Thyroid gland (tissue), 4 donors: Measurements from ENCODE around the gene RBP2.
"Not testable (repeated sequence)": the region's sequence is repeated elsewhere in the genome, so short reads cannot be mapped to it uniquely, and the experiment has no call there.

Experiments used
- CTCF ChIP-seq, 6 experiments: fragments of 200-600 bp in 3 of 6; fragments of 450-650 bp in 3 of 6; sonication (generic) in 3 of 6; IDR thresholded peaks; one replicate each; pipeline ENCODE4 v1.5.1; 2016 to 2019; ENCODE audit warnings: antibody characterized with exemption in 6 of 6, mild to moderate bottlenecking in 2 of 6, inconsistent platforms in 1 of 6, moderate library complexity in 1 of 6
- POLR2A ChIP-seq, 2 donors: fragments of 450-650 bp; IDR thresholded peaks; one replicate each; pipeline ENCODE4 v1.6.1; 2017; ENCODE audit warnings: antibody characterized with exemption in 2 of 2, mild to moderate bottlenecking in 2 of 2, moderate library complexity in 1 of 2

- TF ChIP-seq CTCF, POLR2A (IDR thresholded peaks at IDR 0.05): not testable (repeated sequence)
These were observed 63.4 kb downstream of the RBP2 start for GRCh38 chr3:139412891-139413290.
